Mesenchymal stem cell (in vitro differentiated cells and primary cell): ENCODE data around the gene PSMA7.

Experiments used
- DNase-seq: peaks from one replicate; pipeline ENCODE4 v3.0.0-alpha.2; 2013
- H2AFZ ChIP-seq: one replicate; pipeline ENCODE4 v1.6.1; 2013; ENCODE audit warnings: low read depth, mild to moderate bottlenecking, control low read depth, inconsistent platforms, low read length, moderate library complexity
- H2AK5ac ChIP-seq: 2 replicates; pipeline ENCODE4 v1.6.1; 2013; ENCODE audit warnings: low read length, moderate library complexity, mild to moderate bottlenecking, inconsistent platforms; ENCODE audit not compliant: severe bottlenecking
- H2BK120ac ChIP-seq: one replicate; pipeline ENCODE4 v1.6.1; 2013; ENCODE audit warnings: low read depth, mild to moderate bottlenecking, inconsistent platforms, low read length, moderate library complexity
- H2BK12ac ChIP-seq, 2 experiments: one replicate each; pipeline ENCODE4 v1.6.1; 2013; ENCODE audit warnings: inconsistent platforms in 2 of 2, low read length in 2 of 2, mild to moderate bottlenecking in 2 of 2, moderate library complexity in 2 of 2, control low read depth in 1 of 2
- H2BK15ac ChIP-seq: one replicate; pipeline ENCODE4 v1.6.1; 2013; ENCODE audit warnings: mild to moderate bottlenecking, low read depth, inconsistent platforms; ENCODE audit not compliant: poor library complexity, severe bottlenecking
- H2BK5ac ChIP-seq: 2 replicates; pipeline ENCODE4 v1.6.1; 2013; ENCODE audit warnings: low read depth, mild to moderate bottlenecking, low read length, control low read depth, inconsistent platforms; ENCODE audit not compliant: poor library complexity, severe bottlenecking
- H3K14ac ChIP-seq, 2 experiments: one replicate each; pipeline ENCODE4 v1.6.1; 2013; ENCODE audit warnings: inconsistent platforms in 2 of 2, low read length in 2 of 2, control low read depth in 1 of 2, mild to moderate bottlenecking in 1 of 2, moderate library complexity in 1 of 2
- H3K18ac ChIP-seq, 2 experiments: one replicate each; pipeline ENCODE4 v1.6.1; 2013; ENCODE audit warnings: inconsistent platforms in 2 of 2, low read length in 2 of 2, control low read depth in 1 of 2, low read depth in 1 of 2, mild to moderate bottlenecking in 1 of 2
- H3K23ac ChIP-seq, 2 experiments: one replicate each; pipeline ENCODE4 v1.6.1; 2013; ENCODE audit warnings: inconsistent platforms in 2 of 2, low read length in 2 of 2, mild to moderate bottlenecking in 2 of 2, moderate library complexity in 2 of 2, control low read depth in 1 of 2
- H3K27ac ChIP-seq: 2 replicates; pipeline ENCODE4 v1.5.1; 2013; ENCODE audit warnings: mild to moderate bottlenecking, moderate library complexity, low read length, control low read depth, inconsistent platforms; ENCODE audit not compliant: poor library complexity, severe bottlenecking
- H3K27me3 ChIP-seq, 2 experiments: 2 replicates each; pipeline versions ENCODE4 v1.6.1 to v1.7.0; 2013; ENCODE audit warnings: low read length in 2 of 2, mild to moderate bottlenecking in 2 of 2, moderate library complexity in 2 of 2, control low read depth in 1 of 2, inconsistent platforms in 1 of 2; ENCODE audit not compliant: control insufficient read depth in 1 of 2, insufficient read depth in 1 of 2
- H3K36me3 ChIP-seq, 2 experiments: 2 replicates each; pipeline versions ENCODE4 v1.6.1 to v1.7.0; 2013; ENCODE audit warnings: low read length in 2 of 2, control low read depth in 1 of 2, inconsistent platforms in 1 of 2, low read depth in 1 of 2, mild to moderate bottlenecking in 1 of 2; ENCODE audit not compliant: insufficient read depth in 2 of 2, control insufficient read depth in 1 of 2
- H3K4ac ChIP-seq, 2 experiments: one replicate each; pipeline ENCODE4 v1.6.1; 2013; ENCODE audit warnings: inconsistent platforms in 2 of 2, low read length in 2 of 2, mild to moderate bottlenecking in 2 of 2, moderate library complexity in 2 of 2, control low read depth in 1 of 2, low read depth in 1 of 2
- H3K4me1 ChIP-seq: 2 replicates; pipeline ENCODE4 v1.6.1; 2013; ENCODE audit warnings: low read depth, low read length, control low read depth; ENCODE audit not compliant: control insufficient read depth, insufficient read depth
- H3K4me2 ChIP-seq: 2 replicates; pipeline ENCODE4 v1.6.1; 2013; ENCODE audit warnings: low read length, mild to moderate bottlenecking, inconsistent platforms; ENCODE audit not compliant: poor library complexity, severe bottlenecking
- H3K4me3 ChIP-seq, 2 experiments: 2 replicates each; pipeline versions ENCODE4 v1.5.1 to v1.7.0; 2013; ENCODE audit warnings: low read length in 2 of 2, mild to moderate bottlenecking in 2 of 2, control low read depth in 1 of 2, low read depth in 1 of 2; ENCODE audit not compliant: insufficient read depth in 1 of 2
- H3K79me1 ChIP-seq: replicated peaks from 2 replicates; pipeline ENCODE4 v1.6.1; 2013; ENCODE audit warnings: mild to moderate bottlenecking, control low read depth, low read length, inconsistent platforms; ENCODE audit not compliant: poor library complexity, severe bottlenecking
- H3K9ac ChIP-seq: 2 replicates; pipeline ENCODE4 v1.7.0; 2013; ENCODE audit warnings: mild to moderate bottlenecking, low read length, moderate library complexity
- H3K9me3 ChIP-seq: 2 replicates; pipeline ENCODE4 v1.7.0; 2013; ENCODE audit warnings: mild to moderate bottlenecking, low read length; ENCODE audit not compliant: control insufficient read depth
- H4K8ac ChIP-seq: one replicate; pipeline ENCODE4 v1.6.1; 2013; ENCODE audit warnings: inconsistent platforms, mild to moderate bottlenecking, low read length, moderate library complexity
- H4K91ac ChIP-seq: one replicate; pipeline ENCODE4 v1.6.1; 2013; ENCODE audit warnings: mild to moderate bottlenecking, low read length, inconsistent platforms
- WGBS: methylation state at CpG from one replicate; pipeline ENCODE4 v1.1.7; 2013; ENCODE audit warnings: mixed read lengths; 5-methylcytosine and 5-hydroxymethylcytosine counted together

Gene PSMA7

DNA sequence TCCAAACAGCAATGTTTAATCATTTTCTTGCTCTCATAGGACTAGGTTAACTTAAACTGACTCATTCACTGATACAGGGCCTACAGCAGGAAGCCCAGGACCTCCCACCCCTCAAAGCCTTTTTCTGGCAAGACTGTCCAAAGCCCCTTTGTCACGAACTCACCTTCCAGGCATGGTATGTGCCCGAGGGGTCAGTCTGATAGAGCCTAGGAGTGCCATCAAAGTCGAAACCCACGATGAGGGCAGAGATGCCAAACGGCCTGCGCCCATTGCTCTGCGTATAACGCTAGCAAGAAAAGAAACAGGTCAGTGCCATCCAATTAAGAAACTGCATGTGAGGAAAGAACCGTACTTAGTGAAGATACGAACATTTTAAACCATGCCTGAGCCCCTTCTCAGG, 4.3 kb downstream of the PSMA7 start:
- DNase-seq: no peak
- Histone ChIP-seq H2AFZ (no peak overlapping the region), H3K9ac (no peak overlapping the region), H2BK120ac (no peak overlapping the region), H3K18ac (no peak overlapping the region), H3K79me1 (peaks cover 19% of the 10 kb centered on the region), H3K9me3 (no peaks in the 10 kb centered on the region), H3K4me1 (peaks cover 12% of the 10 kb centered on the region), H3K4me3 (no peak overlapping the region), H2BK15ac (no peak overlapping the region), H3K4me2 (no peak overlapping the region), H3K14ac (no peak overlapping the region), H3K27me3 (no peaks in the 10 kb centered on the region), H3K23ac (no peak overlapping the region), H2AK5ac (no peak overlapping the region), H2BK12ac (no peak overlapping the region), H4K8ac (no peak overlapping the region), H3K27ac (no peak overlapping the region), H2BK5ac (no peak overlapping the region), H3K4ac (no peak overlapping the region), H4K91ac (no peak overlapping the region), H3K36me3 (peaks cover 58 to 65% of the 10 kb centered on the region in 2 experiments)
- 97% methylated on average over 10 of the region's 10 CpGs for WGBS

GRCh38 chr20:62138204-62138543, 5.0 kb downstream of the PSMA7 start:
- Histone ChIP-seq H3K27me3 (no peaks in the 10 kb centered on the region), H2BK120ac (no peak overlapping the region), H2AK5ac (no peak overlapping the region), H3K9me3 (no peaks in the 10 kb centered on the region), H2BK12ac (no peak overlapping the region), H3K27ac (no peak overlapping the region), H2BK15ac (no peak overlapping the region), H4K8ac (no peak overlapping the region), H3K4me3 (no peak overlapping the region), H3K14ac (no peak overlapping the region), H2AFZ (no peak overlapping the region), H3K4me2 (no peak overlapping the region), H2BK5ac (no peak overlapping the region), H4K91ac (no peak overlapping the region), H3K36me3 (peaks cover 65 to 72% of the 10 kb centered on the region in 2 experiments), H3K18ac (no peak overlapping the region), H3K9ac (no peak overlapping the region), H3K4ac (no peak overlapping the region), H3K79me1 (peaks cover 24% of the 10 kb centered on the region), H3K4me1 (peaks cover 14% of the 10 kb centered on the region), H3K23ac (no peak overlapping the region)
- WGBS: 89% methylated on average over 11 of the region's 11 CpGs
- no peak for DNase-seq

DNA sequence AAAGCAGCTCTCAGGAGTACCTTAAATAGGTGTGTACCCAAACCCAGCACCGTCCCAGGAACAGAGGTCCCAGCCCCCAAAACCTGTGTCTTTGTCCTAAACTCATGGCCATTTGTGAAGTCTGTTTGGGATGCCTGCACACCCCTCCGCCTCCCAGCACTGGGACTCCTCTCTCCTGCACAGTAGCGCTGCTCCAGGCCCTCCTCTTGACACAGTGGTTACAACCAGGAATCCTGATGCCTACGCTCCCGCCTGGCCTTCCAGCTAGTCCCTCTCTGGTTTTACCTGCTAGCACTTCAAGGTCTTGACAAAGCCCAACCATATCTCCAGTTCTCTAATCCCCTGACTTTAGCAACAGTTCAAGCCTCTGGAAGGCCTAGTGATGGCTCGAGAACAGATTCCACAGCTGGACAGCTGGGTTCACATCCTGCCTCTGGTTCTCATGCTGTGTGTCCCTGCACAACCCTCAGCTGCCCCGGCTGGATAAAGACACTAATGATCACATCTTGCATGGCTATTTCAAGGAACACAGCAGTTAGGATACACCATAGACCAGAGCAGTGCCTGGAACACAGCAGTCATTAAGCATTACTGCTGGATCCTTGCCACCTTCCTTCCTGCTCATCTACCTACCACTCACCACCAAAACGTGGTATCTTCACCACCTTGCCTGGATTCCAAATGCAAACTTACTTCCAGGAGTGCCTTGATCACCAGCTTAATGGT, 5.6 kb downstream of the PSMA7 start:
- H3K4ac ChIP-seq: no peak overlapping the region
- no peak overlapping the region for H3K14ac ChIP-seq
- no peak overlapping the region for H3K4me2 ChIP-seq
- H3K23ac ChIP-seq: no peak overlapping the region
- no peak overlapping the region for H3K27ac ChIP-seq
- no peaks in the 10 kb centered on the region for H3K9me3 ChIP-seq
- peaks cover 71 to 78% of the 10 kb centered on the region in 2 experiments for H3K36me3 ChIP-seq
- DNase-seq: no peak
- H2BK15ac ChIP-seq: no peak overlapping the region
- peaks cover 18% of the 10 kb centered on the region for H3K4me1 ChIP-seq
- H4K8ac ChIP-seq: no peak overlapping the region
- H2BK12ac ChIP-seq: no peak overlapping the region
- no peak overlapping the region for H3K18ac ChIP-seq
- no peak overlapping the region for H2BK5ac ChIP-seq
- no peak overlapping the region for H2AFZ ChIP-seq
- no peak overlapping the region for H2BK120ac ChIP-seq
- no peaks in the 10 kb centered on the region for H3K27me3 ChIP-seq
- H3K4me3 ChIP-seq: no peak overlapping the region
- no peak overlapping the region for H3K9ac ChIP-seq
- peaks cover 29% of the 10 kb centered on the region for H3K79me1 ChIP-seq
- H2AK5ac ChIP-seq: no peak overlapping the region
- WGBS: 96% methylated on average over 8 of the region's 8 CpGs
- no peak overlapping the region for H4K91ac ChIP-seq

GRCh38 chr20:62137092-62137384, 6.2 kb downstream of the PSMA7 start:
- H4K91ac ChIP-seq: no peak overlapping the region
- WGBS: 93% methylated on average over 6 of the region's 6 CpGs

More at GRCh38 chr20:62137092-62137384, 6.2 kb downstream of the PSMA7 start:
- Histone ChIP-seq H2AFZ (no peak overlapping the region), H4K8ac (no peak overlapping the region), H2BK15ac (no peak overlapping the region), H3K36me3 (peaks cover 77 to 84% of the 10 kb centered on the region in 2 experiments), H2AK5ac (no peak overlapping the region), H3K4ac (no peak overlapping the region), H3K27me3 (no peaks in the 10 kb centered on the region), H2BK120ac (no peak overlapping the region), H3K4me1 (peaks cover 18% of the 10 kb centered on the region), H3K4me3 (no peak overlapping the region), H3K9me3 (no peaks in the 10 kb centered on the region), H2BK12ac (no peak overlapping the region), H3K4me2 (no peak overlapping the region), H3K23ac (no peak overlapping the region), H3K18ac (no peak overlapping the region), H3K9ac (no peak overlapping the region), H3K79me1 (peaks cover 35% of the 10 kb centered on the region), H3K14ac (no peak overlapping the region), H3K27ac (no peak overlapping the region), H2BK5ac (no peak overlapping the region)
- DNase-seq: no peak
